ENCODE data around the gene PAGR1. TPM values are rescaled to one million over a fixed set of nuclear protein-coding genes. Genes with fewer than 3 reads are reported as not detected.

The PAGR1 gene
- total and polyA plus RNA-seq, 2 donors (not counting 1 experiment from before 2014, with no cell fraction given), result 17.8 to 28.4 TPM

DNA sequence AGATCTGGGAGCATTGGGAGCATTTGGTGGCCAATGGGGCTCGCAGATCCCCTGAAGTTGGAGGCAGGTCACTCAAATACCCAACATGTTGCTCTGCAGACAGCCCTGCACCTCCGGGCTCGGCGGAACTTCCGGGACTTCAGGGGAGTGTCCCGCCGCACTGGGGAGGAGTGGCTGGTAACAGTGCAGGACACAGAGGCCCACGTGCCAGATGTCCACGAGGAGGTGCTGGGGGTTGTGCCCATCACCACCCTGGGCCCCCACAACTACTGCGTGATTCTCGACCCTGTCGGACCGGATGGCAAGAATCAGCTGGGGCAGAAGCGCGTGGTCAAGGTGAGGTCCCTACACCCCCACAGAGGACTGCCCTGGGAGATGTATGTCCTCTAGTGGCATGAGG lies 20.7 kb downstream of the PAGR1 start:
- Histone ChIP-seq H3K9ac (ENCODE audit: low read length) (no peak overlapping the region), H3K79me2 (ENCODE audit: control insufficient read depth, insufficient read depth, low read length) (no peaks in the 10 kb centered on the region), H3K4me3 (ENCODE audit: control extremely low read depth in 1 of 5, extremely low read depth in 1 of 5, insufficient read depth in 1 of 5, low read depth in 2 of 5, low read length in 4 of 5) (no peak overlapping the region), H3K9me3 (ENCODE audit: control extremely low read depth in 1 of 3, control insufficient read depth in 2 of 3, insufficient read depth in 1 of 3, low read length in 2 of 3) (no peaks in the 10 kb centered on the region), H3K4me1 (ENCODE audit: control insufficient read depth in 2 of 2, insufficient read depth in 2 of 2, low read length in 2 of 2) (no peaks in the 10 kb centered on the region), H4K20me1 (ENCODE audit: control insufficient read depth, insufficient read depth, low read length, poor library complexity, severe bottlenecking) (peaks cover 1% of the 10 kb centered on the region), H3K27me3 (replicated peaks in 1 of 4; ENCODE audit: control extremely low read depth in 1 of 4, control insufficient read depth in 3 of 4, insufficient read depth in 4 of 4, low read length in 3 of 4) (no peaks in the 10 kb centered on the region), H3K36me3 (replicated peaks in 1 of 2; ENCODE audit: control extremely low read depth in 1 of 2, control insufficient read depth in 1 of 2, extremely low read depth in 1 of 2, insufficient read depth in 2 of 2, low read length in 1 of 2) (peaks cover 4 to 67% of the 10 kb centered on the region in 2 experiments), H2AFZ (ENCODE audit: insufficient read depth, low read depth, low read length, poor library complexity, severe bottlenecking) (no peak overlapping the region), H3K4me2 (replicated peaks; ENCODE audit: low read depth, low read length, poor library complexity, severe bottlenecking) (no peak overlapping the region), H3K27ac (ENCODE audit: low read length in 2 of 2) (no peak overlapping the region)
- H3K27ac Mint-ChIP-seq, result no peak overlapping the region
- no peaks in the 10 kb centered on the region for H3K27me3 Mint-ChIP-seq
- POLR2A ChIA-PET, result interaction anchor here (1.1 kb wide), 1 partner anchor 17 kb away, joined by 3 read pairs; the partner anchor contains the start of gene MVP
- no peak for DNase-seq
- H3K4me3 Mint-ChIP-seq, result no peak overlapping the region
- CTCF ChIA-PET, result interaction anchor here (0.7 kb wide), 1 partner anchor 9 kb away, joined by 3 read pairs; no protein-coding TSS in a partner anchor
- intact Hi-C loops (cut with micrococcal nuclease), result no loop called here
- 97% methylated on average over 8 of the region's 15 CpGs for WGBS (ENCODE audit: insufficient coverage)
- no peaks in the 10 kb centered on the region for H3K4me1 Mint-ChIP-seq
- H3K9me3 Mint-ChIP-seq (ENCODE audit: insufficient read depth), result no peaks in the 10 kb centered on the region
- ATAC-seq (ENCODE audit: low read depth), result no peak
- TF ChIP-seq EZH2 (IDR thresholded peaks at IDR 0.05; ENCODE audit: borderline replicate concordance, insufficient read depth, low read depth, low read length, poor library complexity, severe bottlenecking), result no peak
- TF ChIP-seq, protein P1, sequence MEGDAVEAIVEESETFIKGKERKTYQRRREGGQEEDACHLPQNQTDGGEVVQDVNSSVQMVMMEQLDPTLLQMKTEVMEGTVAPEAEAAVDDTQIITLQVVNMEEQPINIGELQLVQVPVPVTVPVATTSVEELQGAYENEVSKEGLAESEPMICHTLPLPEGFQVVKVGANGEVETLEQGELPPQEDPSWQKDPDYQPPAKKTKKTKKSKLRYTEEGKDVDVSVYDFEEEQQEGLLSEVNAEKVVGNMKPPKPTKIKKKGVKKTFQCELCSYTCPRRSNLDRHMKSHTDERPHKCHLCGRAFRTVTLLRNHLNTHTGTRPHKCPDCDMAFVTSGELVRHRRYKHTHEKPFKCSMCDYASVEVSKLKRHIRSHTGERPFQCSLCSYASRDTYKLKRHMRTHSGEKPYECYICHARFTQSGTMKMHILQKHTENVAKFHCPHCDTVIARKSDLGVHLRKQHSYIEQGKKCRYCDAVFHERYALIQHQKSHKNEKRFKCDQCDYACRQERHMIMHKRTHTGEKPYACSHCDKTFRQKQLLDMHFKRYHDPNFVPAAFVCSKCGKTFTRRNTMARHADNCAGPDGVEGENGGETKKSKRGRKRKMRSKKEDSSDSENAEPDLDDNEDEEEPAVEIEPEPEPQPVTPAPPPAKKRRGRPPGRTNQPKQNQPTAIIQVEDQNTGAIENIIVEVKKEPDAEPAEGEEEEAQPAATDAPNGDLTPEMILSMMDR (IDR thresholded peaks at IDR 0.05), result no peak

- Histone ChIP-seq H3K79me2 (ENCODE audit: control insufficient read depth, insufficient read depth, low read length) (no peaks in the 10 kb centered on the region), H3K4me2 (replicated peaks; ENCODE audit: low read depth, low read length, poor library complexity, severe bottlenecking) (no peak overlapping the region), H2AFZ (ENCODE audit: insufficient read depth, low read depth, low read length, poor library complexity, severe bottlenecking) (no peak overlapping the region), H3K4me1 (ENCODE audit: control insufficient read depth in 2 of 2, insufficient read depth in 2 of 2, low read length in 2 of 2) (no peaks in the 10 kb centered on the region), H4K20me1 (ENCODE audit: control insufficient read depth, insufficient read depth, low read length, poor library complexity, severe bottlenecking) (no peaks in the 10 kb centered on the region), H3K9me3 (ENCODE audit: control extremely low read depth in 1 of 3, control insufficient read depth in 2 of 3, insufficient read depth in 1 of 3, low read length in 2 of 3) (no peaks in the 10 kb centered on the region), H3K27me3 (replicated peaks in 1 of 4; ENCODE audit: control extremely low read depth in 1 of 4, control insufficient read depth in 3 of 4, insufficient read depth in 4 of 4, low read length in 3 of 4) (no peaks in the 10 kb centered on the region), H3K4me3 (ENCODE audit: control extremely low read depth in 1 of 5, extremely low read depth in 1 of 5, insufficient read depth in 1 of 5, low read depth in 2 of 5, low read length in 4 of 5) (no peak overlapping the region), H3K9ac (ENCODE audit: low read length) (no peak overlapping the region), H3K27ac (ENCODE audit: low read length in 2 of 2) (no peak overlapping the region), H3K36me3 (replicated peaks in 1 of 2; ENCODE audit: control extremely low read depth in 1 of 2, control insufficient read depth in 1 of 2, extremely low read depth in 1 of 2, insufficient read depth in 2 of 2, low read length in 1 of 2) (peaks cover 4 to 66% of the 10 kb centered on the region in 2 experiments)
- no peak overlapping the region for H3K4me3 Mint-ChIP-seq
- no peaks in the 10 kb centered on the region for H3K27me3 Mint-ChIP-seq
- TF ChIP-seq, protein P1 (IDR thresholded peaks at IDR 0.05), result no peak
- TF ChIP-seq EZH2 (IDR thresholded peaks at IDR 0.05; ENCODE audit: borderline replicate concordance, insufficient read depth, low read depth, low read length, poor library complexity, severe bottlenecking), result no peak
- intact Hi-C loops (cut with micrococcal nuclease), result no loop called here
- H3K4me1 Mint-ChIP-seq, result no peaks in the 10 kb centered on the region
- no peak overlapping the region for H3K27ac Mint-ChIP-seq
- ChIA-PET POLR2A (interaction anchor here (1.1 kb wide), 1 partner anchor 18 kb away, joined by 3 read pairs; the partner anchor contains the start of gene MVP), CTCF (interaction anchor here (0.9 to 1.2 kb wide), 2 partner anchors 9 to 10 kb away, joined by 3 to 4 read pairs; no protein-coding TSS in a partner anchor)
- 100% methylated on average over 3 of the region's 5 CpGs for WGBS (ENCODE audit: insufficient coverage)
- DNase-seq (no peak), ATAC-seq (ENCODE audit: low read depth) (no peak)
- H3K9me3 Mint-ChIP-seq (ENCODE audit: insufficient read depth), result no peaks in the 10 kb centered on the region
Observed at GRCh38 chr16:29837841-29838240, 21.9 kb downstream of the PAGR1 start.
